ENCODE measurements around the gene RNF167.

GRCh38 chr17:4948931-4949320 is 8.9 kb downstream of the RNF167 start:
- no peak for TF ChIP-seq EZH2 (IDR thresholded peaks at IDR 0.05; ENCODE audit: low read depth)
- TF ChIP-seq CTCF (conservative IDR thresholded peaks at IDR 0.05): no peak
